AG04450 (cell line): ENCODE data around the gene WDR76. TPM values are rescaled to one million over a fixed set of nuclear protein-coding genes. Genes with fewer than 3 reads are reported as not detected.
"Not testable (repeated sequence)": the region's sequence is repeated elsewhere in the genome, so short reads cannot be mapped to it uniquely, and the experiment has no call there.

ENCODE experiments used
- CTCF ChIA-PET: fragments of 300-600, 350-600 bp; formaldehyde crosslinking; extraction: SDS; loops from one replicate; lab custom pipeline; 2022; ENCODE audit warnings: antibody characterized with exemption, inconsistent platforms; lab: Charles Lee
- POLR2A ChIA-PET: fragments of 350-600 bp; formaldehyde crosslinking; extraction: SDS; loops from one replicate; lab custom pipeline; 2021; ENCODE audit warnings: antibody characterized with exemption, inconsistent platforms; lab: Yijun Ruan, JAX
- DNase-seq: peaks from one replicate; pipeline ENCODE4 v3.0.0-alpha.2; 2011; ENCODE audit warnings: low read depth, low spot score
- H3K27ac ChIP-seq: one replicate; pipeline ENCODE4 v1.5.1; 2012; ENCODE audit warnings: low read depth, low read length, control low read depth
- H3K27me3 ChIP-seq: one replicate; pipeline ENCODE4 v1.6.0; 2012; ENCODE audit warnings: low read length; ENCODE audit not compliant: control insufficient read depth, insufficient read depth
- H3K4me3 ChIP-seq: 2 replicates; pipeline ENCODE4 v1.5.1; 2011; ENCODE audit warnings: mild to moderate bottlenecking, low read depth, low read length, control low read depth
- H3K9me3 ChIP-seq: 2 replicates; pipeline ENCODE4 v1.5.1; 2012; ENCODE audit warnings: low read length; ENCODE audit not compliant: control insufficient read depth, insufficient read depth
- CTCF ChIP-seq: IDR thresholded peaks from 2 replicates; pipeline ENCODE4 v1.5.1; 2011; ENCODE audit warnings: low read depth, low read length, control low read depth, inconsistent platforms
- polyA plus RNA-seq: library from polyadenylated mRNA; depleted of rRNA; stranded (reverse); fragments of >200 nt; gene quantifications from 2 replicates; pipeline ENCODE4 v1.2.3, GENCODE V29; 2011

The WDR76 gene
- polyA plus RNA-seq, 1 experiment: 6.7 TPM

DNA sequence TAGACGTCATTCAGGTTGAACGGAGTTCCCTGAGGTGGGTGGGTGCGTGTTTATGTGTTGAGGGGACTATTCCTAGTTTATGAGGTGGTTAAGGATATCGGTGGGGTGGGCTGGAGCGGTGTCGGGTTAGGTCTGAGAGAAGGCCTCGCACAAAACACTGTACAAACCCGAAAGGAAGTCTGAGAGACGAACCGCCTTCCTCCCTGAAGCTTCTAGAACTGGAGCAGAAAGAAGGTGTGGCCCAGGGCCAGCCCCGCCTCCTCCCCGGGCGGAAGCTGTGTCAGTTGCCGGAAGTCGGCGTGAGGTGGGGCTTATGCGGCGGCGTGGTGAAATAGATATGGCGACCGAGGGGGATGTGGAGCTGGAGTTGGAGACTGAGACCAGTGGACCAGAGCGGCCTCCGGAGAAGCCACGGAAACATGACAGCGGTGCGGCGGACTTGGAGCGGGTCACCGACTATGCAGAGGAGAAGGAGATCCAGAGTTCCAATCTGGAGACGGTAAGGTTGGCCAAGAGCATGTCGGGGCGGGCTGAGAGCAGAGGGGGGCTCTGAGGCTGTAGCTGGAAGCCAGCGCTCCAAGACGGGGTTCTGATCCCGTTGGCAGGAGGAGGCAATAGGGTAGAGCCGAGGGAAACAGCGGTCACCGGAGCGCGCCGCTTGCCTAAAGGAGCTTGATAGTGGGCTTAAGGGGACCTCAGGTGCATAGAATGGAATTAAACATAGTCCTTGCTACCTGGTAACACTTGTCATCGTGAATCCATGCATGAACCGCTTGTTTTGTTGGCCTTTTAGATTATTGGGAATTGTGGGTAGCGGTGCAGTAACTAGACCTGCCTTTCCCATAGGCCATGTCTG lies 26.3 kb upstream of the WDR76 start, which contains the start of gene HYPK:
HYPK (plus strand) TSS at position 314 of the 856 bp plus-strand sequence; CDS start at position 338, 24 bp downstream.
- peak; percentile 64 for DNase-seq
- Histone ChIP-seq H3K27me3 (no peaks in the 10 kb centered on the region), H3K27ac (peak within 1 kb of the TSS; percentile 57), H3K9me3 (peaks cover 3% of the 10 kb centered on the region; the same call in 1 of the 2 replicates), H3K4me3 (peak within 1 kb of the TSS; percentile 97)
- ChIA-PET POLR2A (interaction anchor here (0.6 to 2.0 kb wide), 7 partner anchors 9 to 736 kb away, joined by 3 to 18 read pairs (median 7); partner anchors contain the start of genes EIF3J, ELL3 and MFAP1), CTCF (interaction anchor here (0.5 kb wide), 1 partner anchor 777 kb away, joined by 7 read pairs; no protein-coding TSS in a partner anchor)
- no peak for TF ChIP-seq CTCF

GRCh38 chr15:43802676-43803075 lies 24.1 kb upstream of the WDR76 start:
- DNase-seq, POLR2A ChIA-PET, CTCF ChIA-PET, H3K4me3 ChIP-seq, H3K27me3 ChIP-seq, H3K27ac ChIP-seq, H3K9me3 ChIP-seq: not testable (repeated sequence)

DNA sequence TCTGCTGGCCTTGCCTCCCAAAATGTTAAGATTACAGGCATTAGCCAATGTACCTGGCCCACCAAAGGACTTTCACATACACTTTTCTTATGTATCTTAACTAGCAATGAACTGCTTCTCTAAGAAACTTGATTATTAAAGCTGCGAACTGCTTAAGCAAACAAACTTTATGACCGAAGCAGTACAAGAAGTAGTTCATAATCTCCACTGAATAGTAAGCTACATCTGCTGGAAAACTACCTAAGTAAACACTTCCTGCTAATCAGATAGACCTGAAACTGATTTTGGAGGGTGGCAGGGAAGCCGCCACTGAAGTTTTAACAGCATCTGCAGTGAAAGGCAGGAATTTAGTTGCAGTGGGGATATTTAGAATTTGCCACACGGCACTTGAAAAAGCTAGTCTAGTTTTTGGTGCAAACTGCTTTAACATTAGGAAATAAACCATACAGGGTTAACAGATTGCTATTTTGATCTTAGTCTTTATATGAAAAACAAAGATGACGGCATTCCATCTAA lies 18.3 kb upstream of the WDR76 start:
- no peak for TF ChIP-seq CTCF
- ChIA-PET CTCF (no interaction called here), POLR2A (no interaction called here)

DNA sequence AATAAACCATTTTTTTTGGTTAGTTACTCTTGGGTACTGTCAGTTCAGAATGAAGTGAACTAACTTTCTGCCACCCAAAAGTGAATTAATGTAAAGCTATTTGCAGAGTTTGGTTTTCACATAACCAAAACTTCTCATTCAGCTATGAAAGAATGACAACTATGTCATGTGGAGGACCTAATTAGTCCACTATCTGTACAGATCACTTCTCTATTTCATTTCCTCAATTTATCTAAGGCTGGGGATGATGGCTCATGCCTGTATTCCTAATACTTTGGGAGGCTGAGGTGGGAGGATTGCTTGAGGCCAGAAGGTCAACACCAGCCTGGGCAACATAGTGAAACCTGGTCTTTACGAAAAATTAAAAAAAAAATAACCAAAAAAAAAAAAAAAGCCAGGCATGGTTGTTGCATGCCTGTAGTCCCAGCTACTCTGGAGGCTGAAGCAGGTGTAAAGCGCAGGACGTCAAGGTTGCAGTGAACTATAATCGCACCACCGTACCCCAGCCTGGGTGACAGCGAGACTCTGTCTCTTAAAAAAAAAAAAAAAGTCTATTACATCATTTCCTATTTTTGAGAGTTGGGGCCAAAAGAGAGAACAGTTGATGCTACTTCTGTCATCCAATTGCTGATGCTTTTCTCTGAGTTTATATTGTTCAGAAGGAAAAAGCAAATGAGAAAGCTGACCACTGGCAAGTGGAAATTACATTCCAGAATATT lies 17.7 kb upstream of the WDR76 start:
- no peak for DNase-seq

More for the DNA sequence above, 18.3 kb upstream of the WDR76 start:
- no peak for DNase-seq
- H3K27ac ChIP-seq: no peak overlapping the region
- no peak overlapping the region for H3K4me3 ChIP-seq
- no peaks in the 10 kb centered on the region for H3K27me3 ChIP-seq
- no peaks in the 10 kb centered on the region for H3K9me3 ChIP-seq

DNA sequence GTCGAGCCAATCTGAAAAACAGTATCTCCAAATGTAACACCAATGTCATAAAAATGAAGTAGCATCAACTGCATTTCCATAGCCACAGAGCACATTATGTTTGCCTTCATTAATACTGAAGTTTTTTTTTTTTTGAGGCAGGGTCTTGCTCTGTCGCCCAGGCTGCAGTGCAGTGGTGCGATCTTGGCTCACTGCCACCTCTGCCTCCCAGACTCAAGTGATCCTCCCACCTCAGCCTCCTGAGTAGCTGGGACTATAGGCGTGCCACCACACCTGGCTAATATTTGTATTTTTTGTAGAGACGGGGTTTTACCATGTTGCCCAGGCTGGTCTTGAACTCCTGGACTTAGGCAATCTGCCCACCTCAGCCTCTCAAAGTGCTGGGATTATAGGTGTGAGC lies 11.7 kb upstream of the WDR76 start:
- not testable (repeated sequence) for H3K9me3 ChIP-seq, H3K27ac ChIP-seq, H3K27me3 ChIP-seq, H3K4me3 ChIP-seq, DNase-seq
- POLR2A ChIA-PET: interaction anchor here (1.2 kb wide), 1 partner anchor 15 kb away, joined by 3 read pairs; the partner anchor contains the start of genes HYPK and SERINC4
- CTCF ChIA-PET: interaction anchor here (1.0 kb wide), 1 partner anchor 38 kb away, joined by 3 read pairs; the partner anchor contains the start of gene ELL3

More for the DNA sequence above, 17.7 kb upstream of the WDR76 start:
- no peak for TF ChIP-seq CTCF
- Histone ChIP-seq H3K27me3 (no peaks in the 10 kb centered on the region), H3K9me3 (no peaks in the 10 kb centered on the region), H3K27ac (no peak overlapping the region), H3K4me3 (no peak overlapping the region)
- CTCF ChIA-PET: interaction anchor here (0.6 kb wide), 1 partner anchor 105 kb away, joined by 6 read pairs; no protein-coding TSS in a partner anchor
- POLR2A ChIA-PET: interaction anchor here (0.7 kb wide), 1 partner anchor 12 kb away, joined by 4 read pairs; no protein-coding TSS in a partner anchor
